SU-DHL-6 (cell line): ENCODE results near the gene OR10A2.

Source experiments
- EZH2phosphoT487 ChIP-seq: fragments of 200-600 bp; sonication (generic), shearing (Covaris generic); conservative IDR thresholded peaks from 2 replicates; pipeline ENCODE4 v1.6.1; 2018; ENCODE audit warnings: mild to moderate bottlenecking, antibody characterized with exemption, low read length, moderate library complexity, mixed read lengths
- TF ChIP-seq, protein P1 (sequence below): fragments of 200-600 bp; sonication (generic); IDR thresholded peaks from one replicate; pipeline ENCODE4 v1.5.1; 2017; ENCODE audit warnings: antibody characterized with exemption, mild to moderate bottlenecking, low read length, moderate library complexity; ENCODE audit not compliant: insufficient read depth, poor library complexity, severe bottlenecking

DNA sequence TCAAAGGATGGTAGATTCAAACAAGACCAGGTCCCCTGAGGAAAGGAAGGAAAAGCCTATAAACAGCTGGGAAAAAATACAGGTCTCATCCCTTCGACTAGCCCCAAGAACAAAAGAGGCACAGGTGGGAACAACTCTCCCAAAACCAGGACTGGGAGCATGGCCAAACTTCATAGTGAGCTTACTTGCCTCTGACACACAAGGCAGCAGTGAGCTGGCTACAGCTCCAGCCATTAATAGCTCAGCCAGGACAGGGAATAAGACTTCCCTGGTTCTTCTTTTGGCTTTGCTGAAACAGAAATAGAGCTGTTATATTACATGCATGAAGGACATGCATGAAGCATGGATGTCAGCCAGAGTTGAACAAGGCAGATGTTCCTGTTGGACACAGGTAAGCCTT lies at the start of gene OR10A2:
- TF ChIP-seq, protein P1, sequence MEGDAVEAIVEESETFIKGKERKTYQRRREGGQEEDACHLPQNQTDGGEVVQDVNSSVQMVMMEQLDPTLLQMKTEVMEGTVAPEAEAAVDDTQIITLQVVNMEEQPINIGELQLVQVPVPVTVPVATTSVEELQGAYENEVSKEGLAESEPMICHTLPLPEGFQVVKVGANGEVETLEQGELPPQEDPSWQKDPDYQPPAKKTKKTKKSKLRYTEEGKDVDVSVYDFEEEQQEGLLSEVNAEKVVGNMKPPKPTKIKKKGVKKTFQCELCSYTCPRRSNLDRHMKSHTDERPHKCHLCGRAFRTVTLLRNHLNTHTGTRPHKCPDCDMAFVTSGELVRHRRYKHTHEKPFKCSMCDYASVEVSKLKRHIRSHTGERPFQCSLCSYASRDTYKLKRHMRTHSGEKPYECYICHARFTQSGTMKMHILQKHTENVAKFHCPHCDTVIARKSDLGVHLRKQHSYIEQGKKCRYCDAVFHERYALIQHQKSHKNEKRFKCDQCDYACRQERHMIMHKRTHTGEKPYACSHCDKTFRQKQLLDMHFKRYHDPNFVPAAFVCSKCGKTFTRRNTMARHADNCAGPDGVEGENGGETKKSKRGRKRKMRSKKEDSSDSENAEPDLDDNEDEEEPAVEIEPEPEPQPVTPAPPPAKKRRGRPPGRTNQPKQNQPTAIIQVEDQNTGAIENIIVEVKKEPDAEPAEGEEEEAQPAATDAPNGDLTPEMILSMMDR = no peak
- no peak for TF ChIP-seq EZH2phosphoT487
